ENCODE measurements around the gene LARGE1. TPM values are rescaled to one million over a fixed set of nuclear protein-coding genes. Genes with fewer than 3 reads are reported as not detected.

LARGE1 gene
- total RNA-seq, 1 experiment from 2014 or later: 5.8 TPM

- intact Hi-C loops (cut with micrococcal nuclease; ENCODE audit: unreplicated experiment): no loop called here
- Mint-ChIP-seq H3K27me3 (ENCODE audit: insufficient read depth, unreplicated experiment) (no peaks in the 10 kb centered on the region), H3K4me3 (ENCODE audit: unreplicated experiment) (no peak overlapping the region), H3K27ac (ENCODE audit: unreplicated experiment) (no peak overlapping the region), H3K9me3 (ENCODE audit: unreplicated experiment) (no peaks in the 10 kb centered on the region), H3K36me3 (ENCODE audit: insufficient read depth, unreplicated experiment) (no peaks in the 10 kb centered on the region), H3K4me1 (ENCODE audit: low read depth, unreplicated experiment) (peaks cover 9% of the 10 kb centered on the region)
- H3K36me3 ChIP-seq (ENCODE audit: control insufficient read depth, insufficient read depth, low read length): no peaks in the 10 kb centered on the region
- no peaks in the 10 kb centered on the region for H3K27me3 ChIP-seq (replicated peaks; ENCODE audit: control insufficient read depth, insufficient read depth, low read length)
- BruUV-seq (replicated peaks): no TSS peak
- DNase-seq: no peak
- H3K4me1 ChIP-seq: peaks cover 7% of the 10 kb centered on the region
- ChIA-PET CTCF (no interaction called here), POLR2A (no interaction called here)
- TF ChIP-seq CTCF (IDR thresholded peaks at IDR 0.05; ENCODE audit: insufficient read depth in 1 of 2, low read depth in 1 of 2, low read length in 1 of 2, severe bottlenecking in 1 of 2, unreplicated experiment in 1 of 2): no peak
- H3K4me3 ChIP-seq (ENCODE audit: low read depth, low read length): no peak overlapping the region
- no peaks in the 10 kb centered on the region for H3K9me3 ChIP-seq
Observed at GRCh38 chr22:33896575-33897447, 23.5 kb downstream of the LARGE1 start.

GRCh38 chr22:33896154-33896553 lies 24.1 kb downstream of the LARGE1 start:
- TF ChIP-seq CTCF (IDR thresholded peaks at IDR 0.05; ENCODE audit: insufficient read depth in 1 of 2, low read depth in 1 of 2, low read length in 1 of 2, severe bottlenecking in 1 of 2, unreplicated experiment in 1 of 2): no peak
- H3K36me3 ChIP-seq (ENCODE audit: control insufficient read depth, insufficient read depth, low read length): no peaks in the 10 kb centered on the region
- Mint-ChIP-seq H3K36me3 (ENCODE audit: insufficient read depth, unreplicated experiment) (no peaks in the 10 kb centered on the region), H3K4me1 (ENCODE audit: low read depth, unreplicated experiment) (peaks cover 9% of the 10 kb centered on the region), H3K4me3 (ENCODE audit: unreplicated experiment) (no peak overlapping the region), H3K27ac (ENCODE audit: unreplicated experiment) (no peak overlapping the region), H3K27me3 (ENCODE audit: insufficient read depth, unreplicated experiment) (no peaks in the 10 kb centered on the region), H3K9me3 (ENCODE audit: unreplicated experiment) (no peaks in the 10 kb centered on the region)
- ChIA-PET POLR2A (no interaction called here), CTCF (no interaction called here)
- no peaks in the 10 kb centered on the region for H3K27me3 ChIP-seq (replicated peaks; ENCODE audit: control insufficient read depth, insufficient read depth, low read length)
- H3K9me3 ChIP-seq: no peaks in the 10 kb centered on the region
- BruUV-seq (replicated peaks): no TSS peak
- peaks cover 7% of the 10 kb centered on the region for H3K4me1 ChIP-seq
- DNase-seq: no peak
- no peak overlapping the region for H3K4me3 ChIP-seq (ENCODE audit: low read depth, low read length)
- intact Hi-C loops (cut with micrococcal nuclease; ENCODE audit: unreplicated experiment): no loop called here

GRCh38 chr22:33895444-33895843 lies 24.8 kb downstream of the LARGE1 start:
- no peak for DNase-seq
- H3K9me3 Mint-ChIP-seq (ENCODE audit: unreplicated experiment): no peaks in the 10 kb centered on the region
- Histone ChIP-seq H3K36me3 (ENCODE audit: control insufficient read depth, insufficient read depth, low read length) (no peaks in the 10 kb centered on the region), H3K4me1 (peaks cover 7% of the 10 kb centered on the region), H3K4me3 (ENCODE audit: low read depth, low read length) (no peak overlapping the region), H3K9me3 (no peaks in the 10 kb centered on the region), H3K27me3 (replicated peaks; ENCODE audit: control insufficient read depth, insufficient read depth, low read length) (no peaks in the 10 kb centered on the region)
- H3K4me1 Mint-ChIP-seq (ENCODE audit: low read depth, unreplicated experiment): peaks cover 9% of the 10 kb centered on the region
- no peaks in the 10 kb centered on the region for H3K36me3 Mint-ChIP-seq (ENCODE audit: insufficient read depth, unreplicated experiment)
- ChIA-PET POLR2A (no interaction called here), CTCF (no interaction called here)
- H3K4me3 Mint-ChIP-seq (ENCODE audit: unreplicated experiment): no peak overlapping the region
- H3K27me3 Mint-ChIP-seq (ENCODE audit: insufficient read depth, unreplicated experiment): no peaks in the 10 kb centered on the region
- intact Hi-C loops (cut with micrococcal nuclease; ENCODE audit: unreplicated experiment): no loop called here
- BruUV-seq (replicated peaks): no TSS peak
- no peak for TF ChIP-seq CTCF (IDR thresholded peaks at IDR 0.05; ENCODE audit: insufficient read depth in 1 of 2, low read depth in 1 of 2, low read length in 1 of 2, severe bottlenecking in 1 of 2, unreplicated experiment in 1 of 2)
- H3K27ac Mint-ChIP-seq (ENCODE audit: unreplicated experiment): no peak overlapping the region
